ENCODE data around the gene VAV2.

DNA sequence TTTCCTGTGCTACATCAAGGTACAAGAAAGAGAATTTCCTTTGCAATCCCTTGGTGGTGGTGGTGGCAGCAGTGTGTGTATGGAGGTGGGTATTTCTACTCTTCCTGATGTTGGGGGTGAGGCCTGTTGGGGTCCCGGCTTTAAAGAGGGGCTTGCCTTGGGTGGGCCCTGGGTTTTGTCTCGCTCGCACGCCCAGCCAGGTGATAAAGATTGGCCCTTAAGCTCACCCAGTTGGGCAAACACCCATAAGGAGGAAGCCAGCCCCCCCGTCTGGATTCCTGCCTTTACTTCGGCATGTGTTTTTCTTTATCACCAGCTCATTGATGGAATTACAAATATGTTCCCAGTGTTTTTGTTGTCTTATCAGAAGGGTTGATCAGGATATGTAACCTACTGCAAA is 237.9 kb downstream of the VAV2 start:
- TF ChIP-seq, protein P1, sequence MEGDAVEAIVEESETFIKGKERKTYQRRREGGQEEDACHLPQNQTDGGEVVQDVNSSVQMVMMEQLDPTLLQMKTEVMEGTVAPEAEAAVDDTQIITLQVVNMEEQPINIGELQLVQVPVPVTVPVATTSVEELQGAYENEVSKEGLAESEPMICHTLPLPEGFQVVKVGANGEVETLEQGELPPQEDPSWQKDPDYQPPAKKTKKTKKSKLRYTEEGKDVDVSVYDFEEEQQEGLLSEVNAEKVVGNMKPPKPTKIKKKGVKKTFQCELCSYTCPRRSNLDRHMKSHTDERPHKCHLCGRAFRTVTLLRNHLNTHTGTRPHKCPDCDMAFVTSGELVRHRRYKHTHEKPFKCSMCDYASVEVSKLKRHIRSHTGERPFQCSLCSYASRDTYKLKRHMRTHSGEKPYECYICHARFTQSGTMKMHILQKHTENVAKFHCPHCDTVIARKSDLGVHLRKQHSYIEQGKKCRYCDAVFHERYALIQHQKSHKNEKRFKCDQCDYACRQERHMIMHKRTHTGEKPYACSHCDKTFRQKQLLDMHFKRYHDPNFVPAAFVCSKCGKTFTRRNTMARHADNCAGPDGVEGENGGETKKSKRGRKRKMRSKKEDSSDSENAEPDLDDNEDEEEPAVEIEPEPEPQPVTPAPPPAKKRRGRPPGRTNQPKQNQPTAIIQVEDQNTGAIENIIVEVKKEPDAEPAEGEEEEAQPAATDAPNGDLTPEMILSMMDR (IDR thresholded peaks at IDR 0.05) = no peak
- TF ChIP-seq POLR2A (IDR thresholded peaks at IDR 0.05) = no peak
